NCI-H345 treated with DMSO at 0.1 percent for 48 hours (cell line): Measurements from ENCODE around the gene C16orf86.
A peak's percentile ranks its signal among the peaks of the same experiment; 100 is the strongest.

ENCODE experiments used
- DNase-seq: peaks from one replicate; lab custom pipeline; 2025; ENCODE audit not compliant: unreplicated experiment; lab: John Stamatoyannopoulos, UW

C16orf86 gene

GRCh38 chr16:67666032-67666551 is 522 bp upstream of the C16orf86 start:
- DNase-seq: no peak

GRCh38 chr16:67667453-67667816 is 821 bp downstream of the C16orf86 start:
- DNase-seq: no peak

- peak; percentile 39 for DNase-seq
These were observed 1.3 kb downstream of the C16orf86 start for GRCh38 chr16:67667817-67668494.

- DNase-seq: no peak
These were observed 2.0 kb downstream of the C16orf86 start for GRCh38 chr16:67668495-67669157.

GRCh38 chr16:67669499-67670101 is 3.0 kb downstream of the C16orf86 start:
- DNase-seq: no peak

GRCh38 chr16:67672306-67672705 is 5.7 kb downstream of the C16orf86 start:
- DNase-seq: no peak

- no peak for DNase-seq
These were observed 6.4 kb downstream of the C16orf86 start for GRCh38 chr16:67672739-67673662.

- no peak for DNase-seq
These were observed 7.3 kb downstream of the C16orf86 start for GRCh38 chr16:67673712-67674580.

GRCh38 chr16:67674851-67675578 is 8.4 kb downstream of the C16orf86 start:
- DNase-seq: no peak

GRCh38 chr16:67675579-67675935 is 8.9 kb downstream of the C16orf86 start:
- no peak for DNase-seq

GRCh38 chr16:67675999-67676398 is 9.4 kb downstream of the C16orf86 start:
- no peak for DNase-seq

- DNase-seq: no peak
These were observed 9.9 kb downstream of the C16orf86 start for GRCh38 chr16:67676516-67676915.

- DNase-seq: no peak
These were observed 10.3 kb downstream of the C16orf86 start for GRCh38 chr16:67676939-67677338.

- DNase-seq: no peak
These were observed 11.1 kb downstream of the C16orf86 start for GRCh38 chr16:67677712-67678111.

GRCh38 chr16:67678354-67679023 is 11.9 kb downstream of the C16orf86 start:
- DNase-seq: no peak

GRCh38 chr16:67679935-67680897 is 13.6 kb downstream of the C16orf86 start:
- no peak for DNase-seq

- no peak for DNase-seq
These were observed 17.2 kb downstream of the C16orf86 start for GRCh38 chr16:67683767-67684166.
